Endometrial microvascular endothelial cells (primary cell): Measurements from ENCODE around the gene BTBD1. TPM values are rescaled to one million over a fixed set of nuclear protein-coding genes. Genes with fewer than 3 reads are reported as not detected.

Source experiments
- in situ Hi-C: cut with HindIII; loops from 2 replicates; pipeline ENCODE4 v1.10.0; 2017; ENCODE audit warnings: low sequenced_read_pairs, low pct_unique_long_range_greater_than_20kb; ENCODE audit errors: inconsistent ontology term
- total RNA-seq: library from RNA; depleted of rRNA; stranded (reverse); fragments of >200 nt; gene quantifications from one replicate; pipeline ENCODE4 v1.2.3, GENCODE V29; 2015; ENCODE audit errors: inconsistent ontology term

The BTBD1 gene
- total RNA-seq, 1 donor from 2014 or later = 101 TPM

DNA sequence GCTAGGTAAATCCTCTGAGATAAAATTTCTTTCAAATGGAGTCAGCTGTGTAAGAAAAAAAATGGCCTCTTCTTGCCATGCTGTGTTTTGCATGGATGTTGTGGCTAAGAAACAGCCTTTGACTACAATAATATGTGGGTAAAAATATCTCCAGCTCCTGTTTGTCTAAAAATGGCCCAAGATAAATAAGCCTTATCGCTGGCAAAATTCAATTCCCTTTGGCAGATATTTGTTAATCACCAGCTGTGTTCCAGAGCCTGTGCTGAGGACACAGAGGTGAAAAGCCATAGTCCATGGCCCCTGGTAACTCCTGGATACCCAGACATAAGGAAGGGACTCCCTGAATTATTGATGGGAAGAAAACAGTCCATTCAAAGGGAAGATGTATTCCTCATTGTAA lies 96.4 kb downstream of the BTBD1 start:
- in situ Hi-C loops = no loop called here

DNA sequence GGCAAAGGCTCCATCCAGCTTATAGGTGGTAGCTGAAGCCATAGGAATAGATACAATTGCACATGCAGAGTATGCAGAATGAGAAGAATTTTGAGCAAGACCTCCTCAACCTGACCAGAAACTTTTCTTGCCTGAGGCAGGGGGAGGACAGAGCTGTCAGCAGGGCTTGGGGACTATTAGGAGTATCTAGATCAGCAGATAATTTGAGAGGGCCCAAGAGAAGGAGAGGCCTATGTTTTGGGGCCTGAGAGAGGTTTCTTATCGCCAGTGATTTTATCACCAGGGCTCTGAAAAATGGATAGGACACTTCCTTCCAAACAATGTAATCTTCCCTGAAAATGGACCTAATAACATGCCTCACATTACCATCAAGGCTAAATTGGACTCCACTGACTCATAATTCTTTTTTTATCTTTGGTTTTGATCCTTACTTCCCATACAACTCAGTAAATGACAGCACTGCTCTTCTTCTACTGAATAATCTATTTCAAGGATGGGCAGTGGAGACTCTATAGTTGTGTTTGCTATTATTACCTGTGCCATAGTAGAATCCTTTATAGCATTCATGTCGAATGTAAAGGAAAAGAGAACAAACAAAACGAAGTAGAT lies 96.9 kb downstream of the BTBD1 start:
- in situ Hi-C loops = no loop called here

DNA sequence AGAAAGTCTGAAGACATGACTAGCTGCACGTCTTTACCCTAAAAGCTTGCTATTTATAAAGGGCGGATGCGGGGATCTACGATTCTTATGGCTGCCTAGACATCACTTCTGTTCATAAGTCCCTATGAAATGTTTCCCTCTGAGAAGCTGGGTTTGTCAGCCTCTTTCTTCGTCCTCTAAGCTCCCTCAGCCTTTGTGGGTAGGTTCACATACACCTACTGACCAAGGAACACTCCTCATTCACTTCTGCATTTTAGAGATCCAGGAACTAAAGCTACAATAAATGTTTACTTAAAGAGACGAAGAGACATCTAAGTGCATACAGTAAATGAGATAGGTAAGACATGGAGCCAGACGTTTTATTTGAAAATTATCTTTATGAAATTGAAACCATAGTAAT lies 97.7 kb downstream of the BTBD1 start:
- in situ Hi-C loops = no loop called here

- in situ Hi-C loops = no loop called here
Measured at GRCh38 chr15:82968066-82968465, 99.0 kb downstream of the BTBD1 start.

DNA sequence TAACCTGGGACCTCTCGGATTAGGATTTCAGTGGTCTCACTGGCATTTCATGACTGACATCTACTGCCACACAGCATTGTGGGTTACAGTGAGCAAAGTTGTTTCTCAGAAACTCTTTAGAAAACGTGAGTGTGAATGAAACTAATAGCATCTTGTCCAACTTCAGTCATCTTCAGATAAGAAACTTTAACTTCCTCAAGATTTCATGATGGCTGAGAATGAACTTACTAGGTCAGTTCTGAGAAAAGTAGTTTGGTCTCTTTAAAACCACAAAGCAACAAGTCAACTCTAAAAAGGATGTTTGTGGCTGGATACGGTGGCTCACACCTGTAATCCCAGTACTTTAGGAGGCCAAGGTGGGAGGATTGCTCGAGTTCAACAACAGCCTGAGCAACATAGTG lies 100.4 kb downstream of the BTBD1 start:
- in situ Hi-C loops = no loop called here

Other genes with a start within 250 kb of the BTBD1 start
- gene HOMER2, start 114.5 kb downstream of the BTBD1 start, total RNA-seq = 0.09 TPM
- 19.0 TPM for gene RAMAC, start 81.0 kb downstream of the BTBD1 start, total RNA-seq
- 25.0 TPM for gene C15orf40, start 55.6 kb downstream of the BTBD1 start, total RNA-seq
- gene TM6SF1, start 40.4 kb upstream of the BTBD1 start, total RNA-seq = 54.2 TPM
- gene HDGFL3, start 140.6 kb upstream of the BTBD1 start, total RNA-seq = 38.4 TPM
- 3.3 TPM for gene BNC1, start 217.4 kb upstream of the BTBD1 start, total RNA-seq